ENCODE measurements around the gene ARHGAP29. TPM values are rescaled to one million over a fixed set of nuclear protein-coding genes. Genes with fewer than 3 reads are reported as not detected.

The ARHGAP29 gene
- total and polyA plus RNA-seq, 2 experiments from 2014 or later: 4.6 to 6.9 TPM

- H3F3A ChIP-seq (replicated peaks; ENCODE audit: low read depth): no peaks in the 10 kb centered on the region
- ATAC-seq (no peak), DNase-seq (ENCODE audit: low spot score) (no peak)
- no peaks in the 10 kb centered on the region for H3K4me1 ChIP-seq (ENCODE audit: insufficient read depth)
- TF ChIP-seq CREB1 (CRISPR knock-in tag; IDR thresholded peaks at IDR 0.05; ENCODE audit: low read depth) (no peak), JUNB (IDR thresholded peaks at IDR 0.05; ENCODE audit: unreplicated experiment) (no peak), ZNF331 (CRISPR knock-in tag; IDR thresholded peaks at IDR 0.05; ENCODE audit: low read depth) (no peak), CTCF (conservative IDR thresholded peaks at IDR 0.05; ENCODE audit: low read depth in 2 of 2) (no peak), ZNF114 (CRISPR knock-in tag; IDR thresholded peaks at IDR 0.05) (no peak)
- no peaks in the 10 kb centered on the region for H3K79me2 ChIP-seq (replicated peaks; ENCODE audit: insufficient read depth)
- no peaks in the 10 kb centered on the region for H3K36me3 ChIP-seq (ENCODE audit: insufficient read depth)
- H4K20me1 ChIP-seq (replicated peaks; ENCODE audit: insufficient read depth): no peaks in the 10 kb centered on the region
- no peaks in the 10 kb centered on the region for H3K27me3 ChIP-seq (ENCODE audit: insufficient read depth)
- no peak overlapping the region for H3K27ac Mint-ChIP-seq
- no peak overlapping the region for H2AFZ ChIP-seq
- no peaks in the 10 kb centered on the region for H3K4me1 Mint-ChIP-seq
- H3K9me2 ChIP-seq (ENCODE audit: insufficient read depth): no peaks in the 10 kb centered on the region
- H3K9me3 Mint-ChIP-seq: no peaks in the 10 kb centered on the region
- no peaks in the 10 kb centered on the region for H3K27me3 Mint-ChIP-seq (ENCODE audit: insufficient read depth, low read depth, poor library complexity)
- no peak overlapping the region for H3K27ac ChIP-seq (ENCODE audit: low read depth)
- H3K4me2 ChIP-seq: no peak overlapping the region
- no peaks in the 10 kb centered on the region for H3K36me3 Mint-ChIP-seq (ENCODE audit: low read depth)
- H3K4me3 ChIP-seq: no peak overlapping the region
- H3K4me3 Mint-ChIP-seq: no peak overlapping the region
Observed at GRCh38 chr1:94180650-94181049, 56.7 kb downstream of the ARHGAP29 start.

- no peaks in the 10 kb centered on the region for H3K79me2 ChIP-seq (replicated peaks; ENCODE audit: insufficient read depth)
Observed at GRCh38 chr1:94178901-94179300, 58.5 kb downstream of the ARHGAP29 start.

More at GRCh38 chr1:94178901-94179300, 58.5 kb downstream of the ARHGAP29 start:
- Histone ChIP-seq H4K20me1 (replicated peaks; ENCODE audit: insufficient read depth) (no peaks in the 10 kb centered on the region), H3K4me3 (no peak overlapping the region), H2AFZ (no peak overlapping the region), H3K9me2 (ENCODE audit: insufficient read depth) (no peaks in the 10 kb centered on the region), H3K27me3 (ENCODE audit: insufficient read depth) (no peaks in the 10 kb centered on the region), H3K36me3 (ENCODE audit: insufficient read depth) (no peaks in the 10 kb centered on the region), H3K4me2 (no peak overlapping the region), H3F3A (replicated peaks; ENCODE audit: low read depth) (no peaks in the 10 kb centered on the region), H3K27ac (ENCODE audit: low read depth) (no peak overlapping the region), H3K4me1 (ENCODE audit: insufficient read depth) (no peaks in the 10 kb centered on the region)
- Mint-ChIP-seq H3K4me3 (no peak overlapping the region), H3K27ac (no peak overlapping the region), H3K36me3 (ENCODE audit: low read depth) (no peaks in the 10 kb centered on the region), H3K9me3 (no peaks in the 10 kb centered on the region), H3K4me1 (no peaks in the 10 kb centered on the region), H3K27me3 (ENCODE audit: insufficient read depth, low read depth, poor library complexity) (no peaks in the 10 kb centered on the region)
- TF ChIP-seq POLR2AphosphoS5 (IDR thresholded peaks at IDR 0.05; ENCODE audit: low read depth): no peak
- no peak for TF ChIP-seq EZH2phosphoT487 (IDR thresholded peaks at IDR 0.05; ENCODE audit: unreplicated experiment)
- no peak for TF ChIP-seq EZH2 (IDR thresholded peaks at IDR 0.05; ENCODE audit: low read depth, unreplicated experiment)
- TF ChIP-seq CREB1 (CRISPR knock-in tag; IDR thresholded peaks at IDR 0.05; ENCODE audit: low read depth): no peak
- TF ChIP-seq CTCF (conservative IDR thresholded peaks at IDR 0.05; ENCODE audit: low read depth in 2 of 2): no peak
- no peak for ATAC-seq
- DNase-seq (ENCODE audit: low spot score): no peak

Measured in GM23338 (cell line).